Endothelial cell of umbilical vein (primary cell): Measurements from ENCODE around the gene RRAGD. TPM values are rescaled to one million over a fixed set of nuclear protein-coding genes. Genes with fewer than 3 reads are reported as not detected.
A peak's percentile ranks its signal among the peaks of the same experiment; 100 is the strongest.

Experiments used
- BruUV-seq: library from RNA; stranded (reverse); fragments of 400-500 nt; replicated peaks from 2 replicates; lab custom pipeline; 2021; lab: Mats Ljungman, UMichigan
- CTCF ChIA-PET: fragments of 300-600, 350-600 bp; sonication (Branson Sonifier 250); formaldehyde crosslinking; loops from one replicate; lab custom pipeline; 2021; ENCODE audit warnings: antibody characterized with exemption, inconsistent platforms; lab: Charles Lee
- POLR2A ChIA-PET: fragments of 300-600, 350-600 bp; sonication (Branson Sonifier 250); formaldehyde crosslinking; loops from one replicate; lab custom pipeline; 2021; ENCODE audit warnings: antibody characterized with exemption, inconsistent platforms; lab: Charles Lee
- DNase-seq: peaks from one replicate; pipeline ENCODE4 v3.0.0-alpha.2; 2011; ENCODE audit warnings: low read depth, low spot score
- FAIRE-seq: peaks from 2 replicates; lab custom pipeline; 2011; peaks lifted over from hg19 to GRCh38; lab: Jason Lieb, UNC
- H2AFZ ChIP-seq: 2 replicates; pipeline ENCODE4 v1.6.0; 2012; ENCODE audit warnings: low read depth, low read length, control low read depth, inconsistent platforms
- H3K27ac ChIP-seq: 2 replicates; pipeline ENCODE4 v1.5.1; 2011; ENCODE audit warnings: low read depth, mild to moderate bottlenecking, control low read depth, low read length, moderate library complexity; ENCODE audit not compliant: insufficient read depth
- H3K27me3 ChIP-seq, 2 experiments: 2 replicates each; pipeline versions ENCODE4 v1.6.0 to v1.6.1; 2011; ENCODE audit warnings: low read length in 2 of 2, mixed read lengths in 1 of 2; ENCODE audit not compliant: control insufficient read depth in 2 of 2, insufficient read depth in 2 of 2
- H3K36me3 ChIP-seq, 2 experiments: 2 replicates in 1 of 2; 3 replicates in 1 of 2; pipeline ENCODE4 v1.5.1; 2011; ENCODE audit warnings: low read length in 2 of 2, mild to moderate bottlenecking in 1 of 2, moderate library complexity in 1 of 2; ENCODE audit not compliant: control insufficient read depth in 2 of 2, insufficient read depth in 2 of 2; ENCODE audit errors: extremely low read depth in 1 of 2
- H3K4me1 ChIP-seq: 3 replicates; pipeline ENCODE4 v1.5.1; 2011; ENCODE audit warnings: mild to moderate bottlenecking, low read length; ENCODE audit not compliant: control insufficient read depth, insufficient read depth; ENCODE audit errors: extremely low read depth
- H3K4me2 ChIP-seq: 2 replicates; pipeline ENCODE4 v1.6.1; 2011; ENCODE audit warnings: low read length, control low read depth, mixed read lengths; ENCODE audit not compliant: insufficient read depth
- H3K4me3 ChIP-seq, 3 experiments: fragments of 200-600 bp in 1 of 3; sonication (generic), shearing (Covaris generic) in 1 of 3; replicated peaks in 1 of 3; 2 replicates each; pipeline ENCODE4 v1.5.1; 2011 to 2016; ENCODE audit warnings: control low read depth in 3 of 3, low read length in 3 of 3, mild to moderate bottlenecking in 2 of 3, inconsistent platforms in 1 of 3, low read depth in 1 of 3, moderate library complexity in 1 of 3; ENCODE audit not compliant: insufficient read depth in 1 of 3
- H3K79me2 ChIP-seq: 2 replicates; pipeline ENCODE4 v1.6.0; 2012; ENCODE audit warnings: low read length, inconsistent platforms; ENCODE audit not compliant: control insufficient read depth, insufficient read depth
- H3K9ac ChIP-seq: replicated peaks from 2 replicates; pipeline ENCODE3; 2011; ENCODE audit warnings: low read length, control low read depth; ENCODE audit not compliant: insufficient read depth; ENCODE audit errors: extremely low read depth
- H3K9me1 ChIP-seq: replicated peaks from 3 replicates; pipeline ENCODE4 v1.6.0; 2011; ENCODE audit warnings: mild to moderate bottlenecking, low read length; ENCODE audit not compliant: control insufficient read depth, insufficient read depth; ENCODE audit errors: extremely low read depth
- H3K9me3 ChIP-seq: replicated peaks from 2 replicates; pipeline ENCODE4 v1.5.1; 2012; ENCODE audit warnings: low read length, inconsistent platforms; ENCODE audit not compliant: control insufficient read depth, insufficient read depth
- H4K20me1 ChIP-seq: replicated peaks from 2 replicates; pipeline ENCODE3; 2011; ENCODE audit warnings: mild to moderate bottlenecking, low read length; ENCODE audit not compliant: control insufficient read depth, insufficient read depth; ENCODE audit errors: extremely low read depth
- CTCF ChIP-seq, 2 donors: IDR thresholded peaks; 1 replicate in 1 of 2; 2 replicates in 1 of 2; pipeline ENCODE4 v1.5.1; 2011; ENCODE audit warnings: low read length in 2 of 2, mild to moderate bottlenecking in 2 of 2, moderate library complexity in 2 of 2, control low read depth in 1 of 2, inconsistent platforms in 1 of 2, low read depth in 1 of 2; ENCODE audit not compliant: insufficient read depth in 1 of 2; ENCODE audit errors: extremely low read depth in 1 of 2
- EZH2 ChIP-seq: IDR thresholded peaks from 2 replicates; pipeline ENCODE4 v1.6.1; 2012; ENCODE audit warnings: borderline replicate concordance, low read depth, mild to moderate bottlenecking, moderate library complexity, low read length, inconsistent platforms; ENCODE audit not compliant: severe bottlenecking
- GATA2 ChIP-seq: IDR thresholded peaks from 2 replicates; pipeline ENCODE4 v1.7.0; 2011; ENCODE audit warnings: low read depth, mild to moderate bottlenecking, moderate library complexity, mixed read lengths, low read length; ENCODE audit not compliant: insufficient read length, insufficient read depth
- JUN ChIP-seq: IDR thresholded peaks from 2 replicates; pipeline ENCODE4 v1.6.1; 2011; ENCODE audit warnings: borderline replicate concordance, low read depth; ENCODE audit not compliant: insufficient read length, insufficient read depth
- MAX ChIP-seq: IDR thresholded peaks from 2 replicates; pipeline ENCODE4 v1.6.1; 2011; ENCODE audit not compliant: insufficient read depth, insufficient read length
- MYC ChIP-seq: IDR thresholded peaks from one replicate; pipeline ENCODE4 v1.6.1; 2011; ENCODE audit warnings: mild to moderate bottlenecking, low read depth, low read length
- POLR2A ChIP-seq: IDR thresholded peaks from 2 replicates; pipeline ENCODE4 v1.6.1; 2012; ENCODE audit warnings: low read depth, mild to moderate bottlenecking, control low read depth, low read length
- POLR2AphosphoS5 ChIP-seq: IDR thresholded peaks from 2 replicates; pipeline ENCODE4 v1.6.1; 2012; ENCODE audit warnings: low read depth, mild to moderate bottlenecking, control low read depth, low read length, moderate library complexity; ENCODE audit not compliant: insufficient read depth
- dilution Hi-C: fragments of 300-500 bp; cut with MboI; formaldehyde crosslinking; loops from one replicate; pipeline ENCODE4 v1.15.0; 2019; ENCODE audit warnings: low sequenced_read_pairs; ENCODE audit not compliant: extremely low pct_ligation_motif_present
- intact Hi-C: fragments of 100-400 bp; cut with micrococcal nuclease; formaldehyde crosslinking; loops from one replicate; pipeline ENCODE4 v1.10.0; 2022
- polyA plus RNA-seq, 4 experiments: library from polyadenylated mRNA; depleted of rRNA in 3 of 4; stranded (reverse) in 3 of 4; unstranded in 1 of 4; fragments of >200 nt; gene quantifications; 2 replicates each; pipeline versions ENCODE4 v1.2.1 to v1.2.3, GENCODE V29; 2011 to 2012; ENCODE audit warnings: missing spikeins in 1 of 4
- total RNA-seq: library from RNA; stranded (reverse); gene quantifications from 2 replicates; pipeline ENCODE4 v1.2.3, GENCODE V29; 2021

RRAGD gene
- total and polyA plus RNA-seq, 2 donors (not counting 3 experiments of a cell fraction or from before 2014, with no cell fraction given), result 0.07 to 2.0 TPM

DNA sequence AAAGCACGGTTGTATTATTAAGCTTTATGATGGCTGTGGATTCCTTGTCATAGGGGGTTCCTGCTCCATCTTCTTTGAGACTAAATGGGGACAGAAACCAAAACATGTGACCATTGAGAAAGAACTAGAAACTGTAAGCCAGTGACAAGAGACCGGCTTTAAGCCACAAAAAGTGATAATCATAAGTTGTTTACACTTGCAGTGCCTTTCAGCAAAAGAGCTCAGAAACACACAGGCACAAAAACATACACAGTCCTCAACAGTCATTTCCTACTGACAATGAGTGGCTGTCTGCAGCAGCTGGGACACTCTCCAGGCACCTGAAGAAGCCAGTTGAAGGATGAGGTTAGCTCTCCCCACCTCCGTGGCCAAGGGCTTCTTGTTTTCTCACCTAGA, 39.6 kb downstream of the RRAGD start:
- intact Hi-C loops (loop anchor here (1.0 kb wide), 2 partner anchors 39 to 238 kb away; no protein-coding TSS in a partner anchor), dilution Hi-C loops (no loop called here)
- no peaks in the 10 kb centered on the region for H3K9me3 ChIP-seq
- POLR2A ChIA-PET, result no interaction called here
- H3K4me2 ChIP-seq, result no peak overlapping the region
- FAIRE-seq (no peak), DNase-seq (no peak)
- CTCF ChIA-PET, result interaction anchor here (0.7 to 4.0 kb wide), 53 partner anchors 8 to 1109 kb away, joined by 3 to 59 read pairs (median 5); partner anchors contain the start of genes ANKRD6, GABRR2, PNRC1 and UBE2J1
- TF ChIP-seq CTCF (IDR thresholded peaks at IDR 0.05; ENCODE audit: extremely low read depth in 1 of 2, insufficient read depth in 1 of 2, low read depth in 1 of 2, low read length in 2 of 2) (no peak), JUN (no peak), POLR2AphosphoS5 (no peak), MYC (no peak), GATA2 (no peak), MAX (no peak), POLR2A (no peak), EZH2 (no peak)
- no peaks in the 10 kb centered on the region for H3K36me3 ChIP-seq
- no peak overlapping the region for H3K9ac ChIP-seq
- H4K20me1 ChIP-seq, result no peaks in the 10 kb centered on the region
- H3K79me2 ChIP-seq, result no peaks in the 10 kb centered on the region
- no peak overlapping the region for H3K27ac ChIP-seq
- H3K9me1 ChIP-seq, result no peaks in the 10 kb centered on the region
- H2AFZ ChIP-seq, result peak overlapping the region; percentile 18
- H3K4me1 ChIP-seq, result peaks cover 3% of the 10 kb centered on the region
- no peak overlapping the region for H3K4me3 ChIP-seq
- H3K27me3 ChIP-seq, result peaks cover 0 to 1% of the 10 kb centered on the region in 2 experiments
- BruUV-seq, result no TSS peak
